ES-I3 (cell line): ENCODE data around the gene KLHDC7A.

Source experiments
- H3K36me3 ChIP-seq: 2 replicates; pipeline ENCODE4 v1.6.1; 2013; ENCODE audit warnings: mild to moderate bottlenecking, low read length, control low read depth, moderate library complexity; ENCODE audit not compliant: insufficient read depth
- H3K4me1 ChIP-seq: 2 replicates; pipeline ENCODE4 v1.6.1; 2013; ENCODE audit warnings: mild to moderate bottlenecking, control low read depth, low read length; ENCODE audit not compliant: insufficient read depth
- H3K9ac ChIP-seq: 2 replicates; pipeline ENCODE4 v1.6.1; 2013; ENCODE audit warnings: low read depth, mild to moderate bottlenecking, low read length, moderate library complexity
- H3K9me3 ChIP-seq: 2 replicates; pipeline ENCODE4 v1.6.1; 2013; ENCODE audit warnings: mild to moderate bottlenecking, low read length, moderate library complexity; ENCODE audit not compliant: control insufficient read depth, insufficient read depth

The KLHDC7A gene

GRCh38 chr1:18532390-18533170 is 51.9 kb downstream of the KLHDC7A start:
- H3K4me1 ChIP-seq: no peaks in the 10 kb centered on the region
- H3K36me3 ChIP-seq: no peaks in the 10 kb centered on the region
- H3K9me3 ChIP-seq: no peaks in the 10 kb centered on the region
- no peak overlapping the region for H3K9ac ChIP-seq

GRCh38 chr1:18533259-18533658 is 52.5 kb downstream of the KLHDC7A start:
- Histone ChIP-seq H3K4me1 (no peaks in the 10 kb centered on the region), H3K9ac (no peak overlapping the region), H3K36me3 (no peaks in the 10 kb centered on the region), H3K9me3 (no peaks in the 10 kb centered on the region)

- Histone ChIP-seq H3K9ac (no peak overlapping the region), H3K4me1 (no peaks in the 10 kb centered on the region), H3K36me3 (no peaks in the 10 kb centered on the region), H3K9me3 (no peaks in the 10 kb centered on the region)
Measured at GRCh38 chr1:18534810-18535205, 54.1 kb downstream of the KLHDC7A start.
